AG04449 (cell line): Measurements from ENCODE around the gene DAPK3.
"Not testable (repeated sequence)": the region's sequence is repeated elsewhere in the genome, so short reads cannot be mapped to it uniquely, and the experiment has no call there.

Experiments
- CTCF ChIA-PET: fragments of 350-600 bp; formaldehyde crosslinking; extraction: SDS; loops from one replicate; lab custom pipeline; 2021; ENCODE audit warnings: antibody characterized with exemption; lab: Yijun Ruan, JAX
- POLR2A ChIA-PET: fragments of 400-600, 350-600 bp; formaldehyde crosslinking; extraction: SDS; loops from one replicate; lab custom pipeline; 2020; ENCODE audit warnings: antibody characterized with exemption, inconsistent platforms; lab: Yijun Ruan, JAX
- DNase-seq: peaks from one replicate; pipeline ENCODE4 v3.0.0-alpha.2; 2010; ENCODE audit warnings: low read depth, low spot score
- H3K4me3 ChIP-seq: 2 replicates; pipeline ENCODE4 v1.5.1; 2011; ENCODE audit warnings: low read depth, mild to moderate bottlenecking, control low read depth, low read length
- TF ChIP-seq, protein P1 (sequence below): IDR thresholded peaks from one replicate; pipeline ENCODE4 v1.5.1; 2011; ENCODE audit warnings: mild to moderate bottlenecking, moderate library complexity, low read length, control low read depth, inconsistent platforms; ENCODE audit not compliant: insufficient read depth; ENCODE audit errors: missing control alignments

Gene DAPK3

DNA sequence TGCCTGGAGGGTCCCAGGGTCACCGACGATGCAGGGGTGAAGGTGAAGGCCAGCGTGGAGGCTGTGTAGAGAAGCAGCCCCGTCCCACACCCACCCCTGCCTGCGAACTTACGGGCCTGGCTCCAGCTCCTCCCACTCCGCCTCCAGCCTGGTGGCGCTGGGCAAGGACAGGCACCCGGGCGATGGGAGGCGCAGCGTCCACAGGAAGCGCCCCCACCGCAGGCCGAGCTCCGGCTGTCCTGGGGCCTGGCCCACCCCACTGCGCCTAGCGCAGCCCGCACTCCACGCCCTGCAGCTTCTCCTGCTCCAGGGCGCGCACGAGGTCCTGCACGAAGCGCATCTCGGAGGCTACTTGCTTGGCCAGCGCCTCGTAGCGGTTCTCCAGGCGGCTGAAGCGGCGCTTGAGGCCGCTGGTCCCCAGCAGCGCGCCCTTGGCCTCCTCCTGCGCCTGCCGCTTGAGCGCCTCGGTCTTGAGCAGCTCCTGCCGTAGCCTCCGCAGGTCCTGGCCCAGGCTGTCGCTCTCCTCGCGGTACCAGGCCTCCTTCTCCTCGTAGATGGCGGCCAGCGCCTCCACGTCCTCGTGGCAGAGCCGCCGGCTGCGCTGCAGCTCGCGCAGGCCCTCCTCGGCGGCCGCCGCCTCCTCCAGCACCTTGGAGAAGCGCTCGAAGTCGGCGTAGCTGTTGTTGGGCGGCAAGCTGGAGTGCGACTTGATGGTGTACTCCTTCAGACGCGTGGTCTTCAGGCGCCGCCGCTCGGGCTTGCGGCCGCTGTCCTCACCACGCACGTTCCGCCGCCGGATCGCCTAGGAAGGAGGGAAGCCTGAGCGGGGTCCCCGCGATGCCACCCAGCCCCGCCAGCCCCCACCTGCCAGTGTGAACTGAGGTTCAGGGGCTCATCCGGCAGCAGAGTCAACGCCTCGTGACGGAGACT is 11.8 kb downstream of the DAPK3 start:
- ChIA-PET POLR2A (interaction anchor here (1.3 kb wide), 1 partner anchor 10 kb away, joined by 3 read pairs; no protein-coding TSS in a partner anchor), CTCF (no interaction called here)
- TF ChIP-seq, protein P1, sequence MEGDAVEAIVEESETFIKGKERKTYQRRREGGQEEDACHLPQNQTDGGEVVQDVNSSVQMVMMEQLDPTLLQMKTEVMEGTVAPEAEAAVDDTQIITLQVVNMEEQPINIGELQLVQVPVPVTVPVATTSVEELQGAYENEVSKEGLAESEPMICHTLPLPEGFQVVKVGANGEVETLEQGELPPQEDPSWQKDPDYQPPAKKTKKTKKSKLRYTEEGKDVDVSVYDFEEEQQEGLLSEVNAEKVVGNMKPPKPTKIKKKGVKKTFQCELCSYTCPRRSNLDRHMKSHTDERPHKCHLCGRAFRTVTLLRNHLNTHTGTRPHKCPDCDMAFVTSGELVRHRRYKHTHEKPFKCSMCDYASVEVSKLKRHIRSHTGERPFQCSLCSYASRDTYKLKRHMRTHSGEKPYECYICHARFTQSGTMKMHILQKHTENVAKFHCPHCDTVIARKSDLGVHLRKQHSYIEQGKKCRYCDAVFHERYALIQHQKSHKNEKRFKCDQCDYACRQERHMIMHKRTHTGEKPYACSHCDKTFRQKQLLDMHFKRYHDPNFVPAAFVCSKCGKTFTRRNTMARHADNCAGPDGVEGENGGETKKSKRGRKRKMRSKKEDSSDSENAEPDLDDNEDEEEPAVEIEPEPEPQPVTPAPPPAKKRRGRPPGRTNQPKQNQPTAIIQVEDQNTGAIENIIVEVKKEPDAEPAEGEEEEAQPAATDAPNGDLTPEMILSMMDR: no peak

DNA sequence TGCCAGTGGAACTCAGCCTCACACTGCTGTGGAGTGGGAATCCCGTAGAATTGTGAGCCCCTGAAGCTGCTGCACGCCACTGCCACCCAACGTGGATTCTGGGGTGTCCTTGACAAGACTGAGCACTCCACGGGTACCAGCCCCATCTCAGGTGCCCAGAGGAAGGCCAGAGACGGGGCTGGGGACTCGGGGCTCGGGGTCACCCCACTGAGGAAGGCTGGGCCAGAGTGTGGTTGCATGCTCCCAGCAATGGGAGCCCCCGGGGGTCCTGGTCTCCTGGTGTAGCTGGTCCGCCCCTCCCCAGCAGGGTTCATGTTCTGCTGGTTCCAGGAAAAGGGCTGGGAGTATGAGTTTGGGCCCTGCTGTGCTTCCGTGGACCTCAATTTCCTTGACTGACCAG is 15.2 kb downstream of the DAPK3 start:
- TF ChIP-seq, protein P1: no peak
- DNase-seq: no peak
- POLR2A ChIA-PET: interaction anchor here (0.6 to 1.5 kb wide), 4 partner anchors 14 to 51 kb away, joined by 3 to 4 read pairs (median 3); partner anchors contain the start of genes DAPK3 and EEF2
- CTCF ChIA-PET: interaction anchor here (2.3 kb wide), 1 partner anchor 13 kb away, joined by 10 read pairs; no protein-coding TSS in a partner anchor
- no peak overlapping the region for H3K4me3 ChIP-seq

More for the DNA sequence above, 11.8 kb downstream of the DAPK3 start:
- no peak overlapping the region for H3K4me3 ChIP-seq
- no peak for DNase-seq

DNA sequence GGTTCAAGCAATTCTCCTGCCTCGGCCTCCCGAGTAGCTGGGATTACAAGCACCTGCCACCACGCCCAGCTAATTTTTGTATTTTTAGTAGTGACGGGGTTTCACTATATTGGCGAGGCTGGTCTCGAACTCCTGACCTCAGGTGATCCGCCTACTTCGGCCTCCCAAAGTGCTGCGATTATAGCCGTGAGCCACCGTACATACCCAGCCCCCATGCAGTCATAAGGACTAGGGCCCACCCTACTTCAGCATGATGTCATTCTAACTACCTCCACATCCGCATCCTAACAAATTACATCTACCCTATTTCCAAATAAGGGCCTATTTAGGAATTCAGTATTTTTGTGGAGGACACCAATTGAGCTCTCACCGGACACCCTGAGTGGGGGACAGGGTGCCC is 15.6 kb downstream of the DAPK3 start:
- CTCF ChIA-PET, DNase-seq, H3K4me3 ChIP-seq: not testable (repeated sequence)
- POLR2A ChIA-PET: interaction anchor here (1.3 to 1.5 kb wide), 2 partner anchors 14 to 16 kb away, joined by 3 to 4 read pairs; partner anchors contain the start of gene DAPK3

DNA sequence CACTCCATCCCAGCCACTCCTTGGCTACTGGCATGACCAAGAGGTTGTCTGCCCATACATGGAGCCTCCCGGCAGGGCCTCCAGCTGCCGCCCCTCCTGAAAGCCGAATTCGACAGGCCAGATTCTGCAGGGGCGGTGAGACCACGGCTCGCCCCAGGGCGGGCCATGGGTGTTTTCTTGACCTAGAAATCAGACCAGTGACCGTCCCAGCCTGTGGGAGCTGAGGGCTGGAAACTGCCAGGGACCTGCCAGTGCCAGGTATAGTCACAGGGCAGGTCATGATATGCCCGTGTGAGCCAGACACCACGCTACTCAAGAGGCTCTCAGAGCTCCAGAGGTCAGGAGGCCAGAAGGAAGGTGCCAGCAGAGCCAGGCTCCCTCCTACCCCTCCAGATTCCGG is 16.8 kb downstream of the DAPK3 start:
- no peak overlapping the region for H3K4me3 ChIP-seq
- CTCF ChIA-PET: interaction anchor here (2.4 kb wide), 1 partner anchor 34 kb away, joined by 7 read pairs; no protein-coding TSS in a partner anchor
- DNase-seq: no peak
- POLR2A ChIA-PET: interaction anchor here (1.8 kb wide), 1 partner anchor 15 kb away, joined by 8 read pairs; no protein-coding TSS in a partner anchor
- TF ChIP-seq, protein P1: no peak

DNA sequence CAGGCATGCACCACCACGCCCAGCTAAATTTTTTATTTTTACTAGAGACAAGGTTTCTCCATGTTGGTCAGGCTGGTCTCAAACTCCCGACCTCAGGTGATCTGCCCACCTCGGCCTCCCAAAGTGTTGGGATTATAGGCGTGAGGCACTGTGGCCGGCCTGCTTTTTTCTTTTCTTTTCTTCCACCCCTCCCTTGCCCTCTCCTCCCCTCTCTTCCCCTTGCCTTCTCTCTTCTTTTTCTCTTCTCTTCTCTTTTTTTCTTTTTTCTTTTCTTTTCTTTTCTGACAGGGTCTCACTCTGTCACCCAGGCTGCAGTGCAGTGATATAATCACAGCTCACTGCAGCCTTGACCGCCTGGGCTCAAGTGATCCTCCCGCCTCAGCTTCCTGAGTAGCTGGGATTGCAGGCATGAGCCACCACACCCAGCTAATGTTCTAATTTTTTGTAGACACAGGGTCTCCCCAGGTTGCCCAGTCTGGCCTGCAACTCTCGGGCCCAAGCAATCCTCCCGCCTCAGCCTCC is 18.1 kb downstream of the DAPK3 start:
- ChIA-PET POLR2A (interaction anchor here (1.8 kb wide), 1 partner anchor 16 kb away, joined by 8 read pairs; no protein-coding TSS in a partner anchor), CTCF (interaction anchor here (2.4 kb wide), 1 partner anchor 35 kb away, joined by 7 read pairs; no protein-coding TSS in a partner anchor)
- not testable (repeated sequence) for H3K4me3 ChIP-seq, DNase-seq

DNA sequence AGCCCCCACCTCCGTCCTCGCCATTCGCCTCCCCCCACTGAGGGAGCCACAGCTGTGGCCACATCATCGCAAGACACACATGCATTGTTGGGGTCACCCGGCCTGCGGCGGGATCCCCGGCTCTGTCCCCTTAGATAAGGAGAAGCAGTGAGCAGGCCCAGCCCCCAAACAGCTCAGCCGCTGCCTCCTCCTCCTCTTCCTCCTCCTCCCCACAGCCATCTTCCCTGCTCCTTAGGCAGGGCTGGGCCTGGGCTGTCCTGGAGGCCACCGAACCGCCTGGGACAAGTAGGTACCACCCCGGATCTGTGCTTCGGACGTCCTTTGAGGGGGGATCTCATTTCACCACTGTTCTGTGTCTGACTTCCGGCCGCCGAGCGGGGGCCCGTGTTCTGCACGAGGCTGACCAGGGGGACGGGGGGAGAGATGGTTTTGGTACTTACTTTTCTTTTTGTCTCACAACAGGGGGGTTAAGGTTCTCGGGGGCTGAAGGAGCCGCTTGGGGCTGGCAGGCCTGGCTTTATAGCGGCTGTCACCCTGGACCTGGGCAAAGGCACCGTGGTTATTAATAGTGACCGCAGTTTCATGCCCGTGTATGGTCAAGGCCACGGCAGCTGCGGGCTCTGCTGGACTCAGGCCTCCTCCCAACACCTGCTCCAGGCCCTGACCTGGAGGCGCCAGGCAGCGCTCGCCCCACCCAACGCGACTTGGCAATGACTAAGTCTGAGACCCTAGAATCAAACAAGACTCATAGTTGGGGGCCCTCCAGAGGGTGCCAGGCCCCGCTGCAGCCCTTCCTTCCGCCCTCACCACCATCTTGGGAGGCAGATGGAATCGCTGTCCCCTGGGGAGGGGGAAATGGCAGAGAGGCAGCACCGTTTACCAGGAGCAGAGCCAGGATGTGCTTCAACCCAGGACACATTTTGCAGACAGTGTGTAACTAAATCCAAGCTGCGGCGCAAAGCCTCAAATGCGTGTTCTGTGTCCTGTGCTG is 19.7 kb downstream of the DAPK3 start:
- DNase-seq: no peak
- ChIA-PET POLR2A (interaction anchor here (1.5 kb wide), 1 partner anchor 34 kb away, joined by 3 read pairs; the partner anchor contains the start of gene EEF2), CTCF (no interaction called here)
- no peak overlapping the region for H3K4me3 ChIP-seq
- TF ChIP-seq, protein P1: no peak
